GM12873 (cell line): ENCODE data around the gene SPRR5.

Experiments used
- CTCF ChIP-seq: IDR thresholded peaks from 2 replicates; pipeline ENCODE4 v1.5.1; 2012; ENCODE audit warnings: low read depth, mild to moderate bottlenecking, moderate library complexity, low read length, control low read depth; ENCODE audit not compliant: insufficient read depth; ENCODE audit errors: missing control alignments

The SPRR5 gene

GRCh38 chr1:152907686-152908601, 39.1 kb upstream of the SPRR5 start, which contains the start of gene IVL:
Gene IVL, plus strand, starts transcription at chr1:152908546. Its CDS starts 1,252 bp downstream, at chr1:152909798.
- no peak for TF ChIP-seq CTCF

- TF ChIP-seq CTCF: no peak
Measured at GRCh38 chr1:152909206-152909605, 37.8 kb upstream of the SPRR5 start.

- no peak for TF ChIP-seq CTCF
Measured at GRCh38 chr1:152912471-152912870, 34.5 kb upstream of the SPRR5 start.

GRCh38 chr1:152912900-152913299, 34.1 kb upstream of the SPRR5 start:
- no peak for TF ChIP-seq CTCF

- peak; percentile 59 for TF ChIP-seq CTCF
Measured at GRCh38 chr1:152917794-152918193, 29.2 kb upstream of the SPRR5 start.

GRCh38 chr1:152919071-152919470, 27.9 kb upstream of the SPRR5 start:
- no peak for TF ChIP-seq CTCF

- no peak for TF ChIP-seq CTCF
Measured at GRCh38 chr1:152924191-152924590, 22.8 kb upstream of the SPRR5 start.
